ENCODE results near the gene DRD3. TPM values are rescaled to one million over a fixed set of nuclear protein-coding genes. Genes with fewer than 3 reads are reported as not detected.

The DRD3 gene
- total and polyA plus RNA-seq, 2 of the 8 experiments (the other 6 are each of a cell fraction or from before 2014, with no cell fraction given): 0.32 to 1.3 TPM

DNA sequence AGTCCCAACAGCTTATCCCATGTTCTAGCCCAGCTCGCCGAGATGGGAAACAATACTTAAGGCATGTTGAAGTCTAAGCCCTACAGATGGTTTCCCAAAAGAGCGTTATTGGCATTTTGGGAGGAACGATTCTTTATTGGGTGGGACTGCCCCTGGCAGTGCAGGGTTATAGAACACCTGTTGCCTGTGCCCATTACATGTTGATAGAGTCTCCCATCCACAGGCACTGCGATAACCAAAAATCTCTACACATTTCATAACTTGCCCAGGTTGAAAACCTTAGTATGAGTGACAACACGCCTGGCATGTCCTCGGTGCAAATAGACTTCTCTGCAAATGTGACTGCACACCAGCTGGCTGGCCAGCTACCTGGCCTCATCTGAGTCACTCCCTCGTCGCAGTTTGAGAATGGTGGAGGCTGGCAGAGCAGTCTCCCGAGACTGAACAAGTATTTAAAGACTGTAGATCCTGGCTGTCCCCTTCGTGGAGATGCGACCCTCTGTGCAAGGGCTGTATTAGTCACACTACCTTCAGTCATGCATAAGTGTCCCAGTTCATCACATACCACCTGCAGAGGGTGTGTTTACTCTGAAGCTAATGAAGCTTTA is 39.8 kb upstream of the DRD3 start:
- Histone ChIP-seq H3K23ac (ENCODE audit: insufficient read length) (no peak overlapping the region), H3K23me2 (ENCODE audit: low read depth, low read length) (no peaks in the 10 kb centered on the region; the same call in 1 of the 2 replicates), H2BK15ac (ENCODE audit: low read length) (no peak overlapping the region), H3K27me3 (replicated peaks in 1 of 4; ENCODE audit: control insufficient read depth in 3 of 4, extremely low read depth in 1 of 4, insufficient read depth in 3 of 4, low read length in 3 of 4) (peaks cover 0 to 4% (median 1%) of the 10 kb centered on the region in 4 experiments; a peak in 3 of 7 replicates), H3K9ac (replicated peaks in 1 of 4; ENCODE audit: extremely low read depth in 1 of 4, low read depth in 3 of 4, low read length in 3 of 4) (no peak overlapping the region), H3K36me3 (ENCODE audit: control insufficient read depth in 2 of 4, insufficient read depth in 4 of 4, low read length in 3 of 4) (no peaks in the 10 kb centered on the region), H3K4me2 (ENCODE audit: insufficient read depth in 1 of 2, low read depth in 2 of 2, low read length in 2 of 2) (no peak overlapping the region), H4K8ac (ENCODE audit: extremely low read depth, insufficient read depth, low read length) (no peak overlapping the region), H4K91ac (replicated peaks; ENCODE audit: insufficient read length, low read length) (no peak overlapping the region), H3K14ac (ENCODE audit: insufficient read length) (no peak overlapping the region), H3K18ac (ENCODE audit: extremely low read depth, low read length) (no peak overlapping the region), H3K4me1 (replicated peaks in 1 of 4; ENCODE audit: control insufficient read depth in 3 of 4, insufficient read depth in 4 of 4, low read length in 3 of 4) (peaks cover 1 to 15% (median 3%) of the 10 kb centered on the region in 4 experiments; a peak in 5 of 7 replicates), H2BK12ac (ENCODE audit: low read depth, low read length) (0 out of 2 replicates have a peak overlapping the region, but pooled peaks have one; percentile 20), H2AFZ (ENCODE audit: low read length) (no peak overlapping the region), H2BK5ac (ENCODE audit: low read depth, low read length) (no peak overlapping the region), H2AK5ac (ENCODE audit: low read depth, low read length) (no peak overlapping the region; the same call in 1 of the 2 replicates), H4K5ac (ENCODE audit: insufficient read length, low read depth, low read length) (no peak overlapping the region), H4K20me1 (replicated peaks in 1 of 2; ENCODE audit: control insufficient read depth in 1 of 2, insufficient read depth in 2 of 2, low read length in 2 of 2) (no peaks in the 10 kb centered on the region), H3K4ac (replicated peaks; ENCODE audit: insufficient read length, low read depth, low read length) (no peak overlapping the region), H3K79me1 (ENCODE audit: low read depth, low read length) (no peaks in the 10 kb centered on the region), H3K9me3 (ENCODE audit: insufficient read depth in 2 of 2, low read depth in 1 of 2, low read length in 1 of 2) (no peaks in the 10 kb centered on the region), H2BK120ac (replicated peaks; ENCODE audit: low read depth, low read length) (no peak overlapping the region), H3K27ac (ENCODE audit: low read depth, low read length) (no peak overlapping the region), H3K4me3 (ENCODE audit: extremely low read depth in 1 of 4, insufficient read depth in 2 of 4, low read depth in 3 of 4, low read length in 4 of 4) (no peak overlapping the region), H2BK20ac (ENCODE audit: low read length) (peak overlapping the region; percentile 41; the same call in 1 of the 2 replicates), H3K56ac (replicated peaks; ENCODE audit: insufficient read length, low read depth, low read length) (no peak overlapping the region), H3K79me2 (ENCODE audit: control insufficient read depth in 1 of 2, insufficient read depth in 2 of 2, low read length in 2 of 2) (no peaks in the 10 kb centered on the region)
- 93% methylated on average over 12 of the region's 12 CpGs; no CpG with 5 or more reads in 1 of the 2 experiments for WGBS, 2 experiments (ENCODE audit: extremely low coverage in 1 of 2, insufficient coverage in 1 of 2, insufficient read length in 1 of 2, insufficient replicate concordance in 2 of 2, low coverage in 1 of 2, low lambda C conversion rate in 2 of 2, missing lambda C conversion rate in 1 of 2)
- FAIRE-seq: no peak
- DNase-seq (ENCODE audit: low read depth in 1 of 2, low spot score in 2 of 2): no peak
- POLR2A ChIA-PET (ENCODE audit: partially characterized antibody): no interaction called here
- CTCF ChIA-PET (ENCODE audit: partially characterized antibody): interaction anchor here (1.1 to 1.4 kb wide), 3 partner anchors 67 to 152 kb away, joined by 3 to 4 read pairs (median 3); no protein-coding TSS in a partner anchor
- TF ChIP-seq, protein P1, sequence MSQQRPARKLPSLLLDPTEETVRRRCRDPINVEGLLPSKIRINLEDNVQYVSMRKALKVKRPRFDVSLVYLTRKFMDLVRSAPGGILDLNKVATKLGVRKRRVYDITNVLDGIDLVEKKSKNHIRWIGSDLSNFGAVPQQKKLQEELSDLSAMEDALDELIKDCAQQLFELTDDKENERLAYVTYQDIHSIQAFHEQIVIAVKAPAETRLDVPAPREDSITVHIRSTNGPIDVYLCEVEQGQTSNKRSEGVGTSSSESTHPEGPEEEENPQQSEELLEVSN (IDR thresholded peaks at IDR 0.05): no peak
- TF ChIP-seq SP4 (IDR thresholded peaks at IDR 0.05; ENCODE audit: low read length): no peak
- no peak for TF ChIP-seq TAF7 (optimal IDR thresholded peaks at IDR 0.05; ENCODE audit: borderline replicate concordance, low read depth, low read length)
- TF ChIP-seq GTF2F1 (IDR thresholded peaks at IDR 0.05; ENCODE audit: borderline replicate concordance, low read depth, low read length): no peak
- TF ChIP-seq, protein P2, sequence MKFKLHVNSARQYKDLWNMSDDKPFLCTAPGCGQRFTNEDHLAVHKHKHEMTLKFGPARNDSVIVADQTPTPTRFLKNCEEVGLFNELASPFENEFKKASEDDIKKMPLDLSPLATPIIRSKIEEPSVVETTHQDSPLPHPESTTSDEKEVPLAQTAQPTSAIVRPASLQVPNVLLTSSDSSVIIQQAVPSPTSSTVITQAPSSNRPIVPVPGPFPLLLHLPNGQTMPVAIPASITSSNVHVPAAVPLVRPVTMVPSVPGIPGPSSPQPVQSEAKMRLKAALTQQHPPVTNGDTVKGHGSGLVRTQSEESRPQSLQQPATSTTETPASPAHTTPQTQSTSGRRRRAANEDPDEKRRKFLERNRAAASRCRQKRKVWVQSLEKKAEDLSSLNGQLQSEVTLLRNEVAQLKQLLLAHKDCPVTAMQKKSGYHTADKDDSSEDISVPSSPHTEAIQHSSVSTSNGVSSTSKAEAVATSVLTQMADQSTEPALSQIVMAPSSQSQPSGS (IDR thresholded peaks at IDR 0.05; ENCODE audit: low read length): no peak
- TF ChIP-seq EZH2 (IDR thresholded peaks at IDR 0.05; ENCODE audit: low read depth, low read length, severe bottlenecking): no peak
- TF ChIP-seq CTBP2 (IDR thresholded peaks at IDR 0.05; ENCODE audit: borderline replicate concordance, insufficient read depth, insufficient read length, low read length): no peak
- TF ChIP-seq RAD21 (IDR thresholded peaks at IDR 0.05 in 1 of 2, conservative IDR thresholded peaks at IDR 0.05 in 1 of 2; ENCODE audit: low read depth in 2 of 2, low read length in 2 of 2): no peak
- no peak for TF ChIP-seq SRF (IDR thresholded peaks at IDR 0.05; ENCODE audit: low read depth, low read length)
